ENCODE results near the gene B3GNT7.

The B3GNT7 gene

GRCh38 chr2:231378026-231378722 lies 17.3 kb upstream of the B3GNT7 start:
- no peak for DNase-seq (ENCODE audit: low read depth)
- peaks cover 2% of the 10 kb centered on the region for H3K27me3 ChIP-seq (replicated peaks; ENCODE audit: control insufficient read depth, insufficient read depth, low read length)

GRCh38 chr2:231379266-231380215 lies 16.0 kb upstream of the B3GNT7 start:
- peaks cover 2% of the 10 kb centered on the region for H3K27me3 ChIP-seq (replicated peaks; ENCODE audit: control insufficient read depth, insufficient read depth, low read length)
- H3K9ac ChIP-seq (ENCODE audit: low read length): no peak overlapping the region
- no peak overlapping the region for H3K4me3 ChIP-seq (ENCODE audit: low read length)
- no peaks in the 10 kb centered on the region for H3K4me1 ChIP-seq (ENCODE audit: control insufficient read depth, insufficient read depth, low read length)
- no peaks in the 10 kb centered on the region for H3K36me3 ChIP-seq (ENCODE audit: control insufficient read depth, insufficient read depth, low read length, severe bottlenecking)
- peaks cover under 1% of the 10 kb centered on the region for H3K9me3 ChIP-seq (ENCODE audit: control insufficient read depth, low read length)
- DNase-seq (ENCODE audit: low read depth): no peak

More at GRCh38 chr2:231378026-231378722, 17.3 kb upstream of the B3GNT7 start:
- Histone ChIP-seq H3K9me3 (ENCODE audit: control insufficient read depth, low read length) (no peaks in the 10 kb centered on the region), H3K36me3 (ENCODE audit: control insufficient read depth, insufficient read depth, low read length, severe bottlenecking) (no peaks in the 10 kb centered on the region), H3K4me3 (ENCODE audit: low read length) (no peak overlapping the region), H3K9ac (ENCODE audit: low read length) (no peak overlapping the region), H3K4me1 (ENCODE audit: control insufficient read depth, insufficient read depth, low read length) (no peaks in the 10 kb centered on the region)

GRCh38 chr2:231380307-231380706 lies 15.2 kb upstream of the B3GNT7 start:
- Histone ChIP-seq H3K4me1 (ENCODE audit: control insufficient read depth, insufficient read depth, low read length) (no peaks in the 10 kb centered on the region), H3K4me3 (ENCODE audit: low read length) (no peak overlapping the region), H3K27me3 (replicated peaks; ENCODE audit: control insufficient read depth, insufficient read depth, low read length) (peaks cover 2% of the 10 kb centered on the region), H3K36me3 (ENCODE audit: control insufficient read depth, insufficient read depth, low read length, severe bottlenecking) (no peaks in the 10 kb centered on the region), H3K9me3 (ENCODE audit: control insufficient read depth, low read length) (peaks cover 8% of the 10 kb centered on the region), H3K9ac (ENCODE audit: low read length) (no peak overlapping the region)
- no peak for DNase-seq (ENCODE audit: low read depth)

- Histone ChIP-seq H3K9ac (ENCODE audit: low read length) (no peak overlapping the region), H3K9me3 (ENCODE audit: control insufficient read depth, low read length) (peaks cover 12% of the 10 kb centered on the region), H3K4me1 (ENCODE audit: control insufficient read depth, insufficient read depth, low read length) (no peaks in the 10 kb centered on the region), H3K4me3 (ENCODE audit: low read length) (no peak overlapping the region), H3K36me3 (ENCODE audit: control insufficient read depth, insufficient read depth, low read length, severe bottlenecking) (no peaks in the 10 kb centered on the region), H3K27me3 (replicated peaks; ENCODE audit: control insufficient read depth, insufficient read depth, low read length) (peaks cover 2% of the 10 kb centered on the region)
- no peak for DNase-seq (ENCODE audit: low read depth)
Measured at GRCh38 chr2:231380991-231381847, 14.3 kb upstream of the B3GNT7 start.

GRCh38 chr2:231382116-231382515 lies 13.4 kb upstream of the B3GNT7 start:
- no peak for DNase-seq (ENCODE audit: low read depth)
- no peak overlapping the region for H3K4me3 ChIP-seq (ENCODE audit: low read length)
- H3K4me1 ChIP-seq (ENCODE audit: control insufficient read depth, insufficient read depth, low read length): no peaks in the 10 kb centered on the region
- no peaks in the 10 kb centered on the region for H3K36me3 ChIP-seq (ENCODE audit: control insufficient read depth, insufficient read depth, low read length, severe bottlenecking)
- H3K9me3 ChIP-seq (ENCODE audit: control insufficient read depth, low read length): peaks cover 12% of the 10 kb centered on the region
- no peaks in the 10 kb centered on the region for H3K27me3 ChIP-seq (replicated peaks; ENCODE audit: control insufficient read depth, insufficient read depth, low read length)
- H3K9ac ChIP-seq (ENCODE audit: low read length): no peak overlapping the region

GRCh38 chr2:231383416-231384108 lies 11.9 kb upstream of the B3GNT7 start:
- no peak for DNase-seq (ENCODE audit: low read depth)
- peaks cover 12% of the 10 kb centered on the region for H3K9me3 ChIP-seq (ENCODE audit: control insufficient read depth, low read length)
- H3K36me3 ChIP-seq (ENCODE audit: control insufficient read depth, insufficient read depth, low read length, severe bottlenecking): no peaks in the 10 kb centered on the region
- H3K4me3 ChIP-seq (ENCODE audit: low read length): no peak overlapping the region
- no peaks in the 10 kb centered on the region for H3K27me3 ChIP-seq (replicated peaks; ENCODE audit: control insufficient read depth, insufficient read depth, low read length)
- H3K9ac ChIP-seq (ENCODE audit: low read length): no peak overlapping the region
- no peaks in the 10 kb centered on the region for H3K4me1 ChIP-seq (ENCODE audit: control insufficient read depth, insufficient read depth, low read length)

- Histone ChIP-seq H3K9me3 (ENCODE audit: control insufficient read depth, low read length) (peaks cover 12% of the 10 kb centered on the region), H3K9ac (ENCODE audit: low read length) (no peak overlapping the region), H3K4me1 (ENCODE audit: control insufficient read depth, insufficient read depth, low read length) (no peaks in the 10 kb centered on the region), H3K36me3 (ENCODE audit: control insufficient read depth, insufficient read depth, low read length, severe bottlenecking) (no peaks in the 10 kb centered on the region), H3K4me3 (ENCODE audit: low read length) (no peak overlapping the region), H3K27me3 (replicated peaks; ENCODE audit: control insufficient read depth, insufficient read depth, low read length) (no peaks in the 10 kb centered on the region)
- DNase-seq (ENCODE audit: low read depth): no peak
Measured at GRCh38 chr2:231384109-231384435, 11.4 kb upstream of the B3GNT7 start.

- Histone ChIP-seq H3K36me3 (ENCODE audit: control insufficient read depth, insufficient read depth, low read length, severe bottlenecking) (no peaks in the 10 kb centered on the region), H3K9me3 (ENCODE audit: control insufficient read depth, low read length) (peaks cover 12% of the 10 kb centered on the region), H3K4me3 (ENCODE audit: low read length) (no peak overlapping the region), H3K27me3 (replicated peaks; ENCODE audit: control insufficient read depth, insufficient read depth, low read length) (no peaks in the 10 kb centered on the region), H3K9ac (ENCODE audit: low read length) (no peak overlapping the region), H3K4me1 (ENCODE audit: control insufficient read depth, insufficient read depth, low read length) (no peaks in the 10 kb centered on the region)
- DNase-seq (ENCODE audit: low read depth): no peak
Measured at GRCh38 chr2:231384970-231385369, 10.5 kb upstream of the B3GNT7 start.

- H3K4me1 ChIP-seq (ENCODE audit: control insufficient read depth, insufficient read depth, low read length): no peaks in the 10 kb centered on the region
- H3K27me3 ChIP-seq (replicated peaks; ENCODE audit: control insufficient read depth, insufficient read depth, low read length): peaks cover 3% of the 10 kb centered on the region
- H3K9ac ChIP-seq (ENCODE audit: low read length): no peak overlapping the region
- peaks cover 12% of the 10 kb centered on the region for H3K9me3 ChIP-seq (ENCODE audit: control insufficient read depth, low read length)
- DNase-seq (ENCODE audit: low read depth): no peak
- no peaks in the 10 kb centered on the region for H3K36me3 ChIP-seq (ENCODE audit: control insufficient read depth, insufficient read depth, low read length, severe bottlenecking)
- no peak overlapping the region for H3K4me3 ChIP-seq (ENCODE audit: low read length)
Measured at GRCh38 chr2:231385429-231385828, 10.1 kb upstream of the B3GNT7 start.

- DNase-seq (ENCODE audit: low read depth): peak; percentile 44
- Histone ChIP-seq H3K4me1 (ENCODE audit: control insufficient read depth, insufficient read depth, low read length) (no peaks in the 10 kb centered on the region), H3K36me3 (ENCODE audit: control insufficient read depth, insufficient read depth, low read length, severe bottlenecking) (no peaks in the 10 kb centered on the region), H3K9me3 (ENCODE audit: control insufficient read depth, low read length) (peaks cover 12% of the 10 kb centered on the region), H3K4me3 (ENCODE audit: low read length) (no peak overlapping the region), H3K27me3 (replicated peaks; ENCODE audit: control insufficient read depth, insufficient read depth, low read length) (peaks cover 10% of the 10 kb centered on the region), H3K9ac (ENCODE audit: low read length) (no peak overlapping the region)
Measured at GRCh38 chr2:231386446-231386845, 9.1 kb upstream of the B3GNT7 start.

All from adipocyte (in vitro differentiated cells).